Hippocampal formation (tissue), 2 donors: ENCODE data around the gene IL11.

ENCODE experiments used
- DNase-seq, 2 donors: peaks; one replicate each; lab custom pipeline; 2025; lab: John Stamatoyannopoulos, UW

IL11 gene

DNA sequence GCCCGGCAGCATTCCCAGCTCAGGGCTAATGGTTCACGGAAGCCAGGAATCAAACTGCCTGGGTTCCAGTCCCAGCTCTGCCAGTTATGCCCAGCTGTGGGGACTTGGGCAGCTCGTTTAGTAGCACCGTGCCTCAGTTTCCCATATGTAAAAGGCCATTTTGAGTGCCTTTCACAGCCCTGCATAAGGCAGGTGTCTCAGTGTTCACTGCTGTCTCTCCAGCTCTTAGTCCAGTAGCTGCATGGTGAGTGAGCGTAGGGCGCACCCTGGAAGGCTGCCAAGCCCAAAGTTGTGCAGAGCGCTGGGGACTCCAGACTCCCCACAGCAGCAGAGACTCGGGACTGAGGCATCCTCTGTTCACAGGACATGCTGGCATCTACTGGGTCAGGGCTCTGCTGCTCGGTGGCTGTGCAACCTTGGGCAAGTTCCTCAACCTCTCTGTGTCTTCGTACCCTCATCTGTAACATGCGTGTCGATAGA is 21.0 kb upstream of the IL11 start:
- no peak for DNase-seq

DNA sequence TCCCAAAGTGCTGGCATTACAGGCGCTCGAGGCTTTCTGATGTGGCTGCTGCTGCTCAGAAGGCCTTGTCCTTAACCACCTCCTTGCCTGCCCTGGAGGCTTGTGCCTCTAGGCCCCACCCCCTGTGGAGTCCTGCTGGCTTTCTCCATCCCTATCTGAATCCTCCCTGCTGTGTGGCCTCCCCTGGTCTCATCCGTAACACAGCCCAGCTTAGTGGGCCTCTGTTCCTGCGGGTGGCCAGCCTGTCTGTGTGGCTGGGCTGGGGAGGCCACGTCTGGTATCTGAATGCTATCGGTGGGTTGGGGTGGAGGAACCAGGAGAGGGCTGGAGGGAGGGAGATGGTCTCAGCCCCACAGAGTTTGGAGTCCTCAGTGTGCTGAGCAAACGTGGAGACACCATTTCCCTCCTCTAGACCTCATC is 20.2 kb upstream of the IL11 start:
- DNase-seq, result no peak

DNA sequence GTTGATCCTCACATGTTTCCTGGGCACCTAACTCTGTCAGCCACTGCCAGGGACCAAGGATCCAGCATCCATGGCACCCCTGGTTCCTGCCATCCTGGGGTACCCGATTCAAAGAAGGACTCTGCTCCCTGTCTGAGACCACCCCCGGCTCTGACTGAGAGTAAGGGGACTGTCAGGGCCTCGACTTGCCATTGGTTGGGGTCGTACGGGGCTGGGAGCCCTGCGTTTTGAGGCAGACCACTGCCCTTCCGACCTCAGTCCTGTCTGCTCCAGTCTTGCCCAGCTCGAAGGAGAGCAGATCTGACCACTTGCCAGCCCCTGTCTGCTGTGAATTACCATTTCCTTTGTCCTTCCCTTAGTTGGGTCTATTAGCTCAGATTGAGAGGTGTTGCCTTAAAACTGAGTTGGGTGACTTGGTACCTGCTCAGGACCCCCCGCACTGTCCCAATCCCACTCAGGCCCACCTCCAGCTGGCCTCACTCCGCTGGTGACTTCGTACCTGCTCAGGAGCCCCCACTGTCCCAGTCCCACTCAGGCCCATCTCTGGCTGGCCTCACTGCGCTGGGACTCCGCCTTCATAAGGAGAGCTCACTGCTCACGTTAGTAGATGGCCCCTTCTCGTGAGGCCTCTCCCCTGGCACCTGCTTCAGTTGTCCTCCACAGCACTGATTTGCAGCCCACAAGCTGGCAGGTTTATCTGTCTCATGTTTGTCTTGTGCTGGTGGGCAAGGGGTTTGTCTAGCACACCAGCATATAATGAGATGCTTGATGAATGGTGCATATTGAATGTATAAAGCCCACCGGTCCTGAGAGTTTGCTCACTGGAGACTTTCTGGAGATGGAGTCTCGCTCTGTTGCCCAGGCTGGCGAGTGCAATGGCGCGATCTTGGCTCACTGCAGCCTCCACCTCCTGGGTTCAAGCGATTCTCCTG is 19.4 kb upstream of the IL11 start:
- no peak for DNase-seq

DNA sequence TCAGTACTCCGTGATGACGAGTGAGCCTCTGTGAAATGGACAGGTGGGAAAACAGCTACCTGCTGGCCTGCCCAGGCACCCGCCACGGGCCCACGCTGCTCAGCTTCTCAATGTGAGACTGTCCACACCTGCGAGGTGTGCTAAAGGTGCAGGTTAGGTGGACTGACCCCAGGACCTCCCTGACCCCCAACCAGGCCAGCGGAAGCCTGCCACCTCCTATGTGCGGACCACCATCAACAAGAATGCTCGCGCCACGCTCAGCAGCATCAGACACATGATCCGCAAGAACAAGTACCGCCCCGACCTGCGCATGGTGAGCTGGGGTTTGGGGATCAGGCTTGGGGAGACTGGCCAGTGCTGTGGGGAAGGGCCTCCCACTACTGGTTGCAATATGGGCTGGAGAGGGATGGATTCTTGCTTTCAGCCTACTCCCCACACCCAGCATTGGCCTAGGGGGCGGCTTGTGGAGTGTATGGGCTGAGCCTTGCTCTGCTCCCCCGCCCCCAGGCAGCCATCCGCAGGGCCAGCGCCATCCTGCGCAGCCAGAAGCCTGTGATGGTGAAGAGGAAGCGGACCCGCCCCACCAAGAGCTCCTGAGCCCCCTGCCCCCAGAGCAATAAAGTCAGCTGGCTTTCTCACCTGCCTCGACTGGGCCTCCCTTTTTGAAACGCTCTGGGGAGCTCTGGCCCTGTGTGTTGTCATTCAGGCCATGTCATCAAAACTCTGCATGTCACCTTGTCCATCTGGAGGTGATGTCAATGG is 17.7 kb upstream of the IL11 start:
- DNase-seq, result no peak

DNA sequence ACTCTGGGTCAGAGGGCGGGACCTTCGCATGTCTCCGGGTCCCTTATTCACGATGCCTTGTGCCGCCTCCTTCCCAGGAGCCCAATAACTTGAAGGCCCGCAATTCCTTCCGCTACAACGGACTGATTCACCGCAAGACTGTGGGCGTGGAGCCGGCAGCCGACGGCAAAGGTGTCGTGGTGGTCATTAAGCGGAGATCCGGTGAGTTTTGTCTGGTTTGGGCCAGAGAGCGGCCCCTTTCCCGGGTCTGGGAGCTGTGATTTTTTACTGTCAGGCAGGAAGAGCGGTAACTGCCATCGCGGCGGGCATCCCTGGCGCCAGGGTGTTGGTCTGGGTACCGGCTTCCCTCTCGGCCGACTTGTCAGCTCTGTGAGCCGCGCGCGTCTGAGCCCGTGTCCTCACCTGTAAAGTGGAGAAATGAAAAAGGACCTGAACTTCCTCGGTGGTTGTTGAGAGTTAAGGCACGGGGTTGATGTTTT is 16.3 kb upstream of the IL11 start:
- DNase-seq, result no peak

DNA sequence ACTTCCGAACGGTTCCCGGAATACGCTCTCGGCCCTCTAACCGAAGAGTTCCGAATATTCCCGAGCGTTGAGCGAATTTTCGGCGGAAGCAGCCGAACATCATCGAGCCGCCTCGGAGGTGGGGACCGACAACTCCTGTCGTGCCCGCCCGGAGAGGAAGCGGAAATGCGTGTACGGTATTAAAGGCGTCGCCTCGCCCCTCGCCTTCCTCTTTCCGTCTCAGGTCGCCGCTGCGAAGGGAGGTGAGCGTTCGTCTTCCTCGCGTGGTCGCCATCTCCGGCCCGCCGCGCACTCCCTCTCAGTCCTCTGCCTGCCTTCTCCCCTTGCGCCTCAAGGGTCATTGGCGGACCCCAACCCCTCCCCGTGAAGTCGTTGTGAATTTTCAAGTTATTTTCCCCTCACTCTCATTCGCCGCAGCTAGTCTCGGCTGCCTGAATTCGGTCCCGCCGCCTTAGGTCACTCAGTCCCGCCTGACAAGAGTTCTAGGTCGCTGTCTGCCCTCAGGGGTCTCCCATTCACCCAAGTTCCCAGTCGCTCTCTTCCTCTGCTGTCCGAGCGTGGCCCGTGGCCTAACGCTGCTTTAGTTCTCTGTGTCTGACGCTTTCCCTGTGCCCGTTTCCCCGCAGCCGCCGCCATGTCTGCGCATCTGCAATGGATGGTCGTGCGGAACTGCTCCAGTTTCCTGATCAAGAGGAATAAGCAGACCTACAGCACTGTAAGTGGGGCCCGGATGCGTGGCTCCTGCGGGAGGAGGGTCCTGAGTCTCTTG is 15.6 kb upstream of the IL11 start, which contains the start of gene RPL28:
Gene RPL28, plus strand, starts transcription at position 209 of the 769 bp plus-strand sequence. Its CDS starts 426 bp downstream, at position 635.
- peak; percentile 97 for DNase-seq

DNA sequence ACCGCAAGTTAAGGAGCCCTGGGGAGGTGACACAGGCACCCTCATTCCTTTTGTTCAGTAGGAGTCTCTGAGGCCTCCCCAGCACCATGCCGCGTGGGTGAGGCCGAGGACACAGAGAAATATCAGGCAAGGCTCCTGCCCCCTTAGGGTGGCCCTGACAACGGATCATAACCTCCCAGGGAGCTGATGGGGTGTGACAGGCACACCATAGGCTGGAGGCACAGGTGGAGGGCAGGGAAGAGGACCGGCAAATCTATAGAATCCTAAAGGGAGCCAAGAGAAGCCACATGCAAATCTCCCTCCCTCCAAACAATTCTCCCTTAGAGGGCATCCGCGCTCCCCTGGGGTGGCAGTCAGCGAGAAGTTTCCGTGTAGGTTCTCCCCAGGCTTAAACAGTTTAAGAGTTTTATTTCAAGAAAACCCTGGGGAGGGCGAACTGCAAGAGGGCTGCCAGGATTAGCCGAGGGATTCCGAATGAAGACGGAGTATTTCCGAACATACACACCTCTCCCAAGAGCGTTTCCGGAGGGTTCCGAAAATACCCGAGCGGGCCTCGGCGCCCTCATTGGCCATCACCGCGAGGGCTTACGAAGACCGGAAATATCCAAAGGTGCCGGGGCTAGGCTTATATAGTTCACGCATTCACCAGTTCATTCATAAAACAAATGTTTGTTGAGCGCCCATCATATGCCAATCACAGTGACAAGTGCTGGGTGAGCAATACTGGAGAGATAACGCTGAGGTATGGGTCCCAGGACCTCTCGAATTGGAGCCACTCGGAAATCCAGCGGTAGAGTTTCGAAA is 14.9 kb upstream of the IL11 start:
- DNase-seq, result peak; percentile 87 to 89

DNA sequence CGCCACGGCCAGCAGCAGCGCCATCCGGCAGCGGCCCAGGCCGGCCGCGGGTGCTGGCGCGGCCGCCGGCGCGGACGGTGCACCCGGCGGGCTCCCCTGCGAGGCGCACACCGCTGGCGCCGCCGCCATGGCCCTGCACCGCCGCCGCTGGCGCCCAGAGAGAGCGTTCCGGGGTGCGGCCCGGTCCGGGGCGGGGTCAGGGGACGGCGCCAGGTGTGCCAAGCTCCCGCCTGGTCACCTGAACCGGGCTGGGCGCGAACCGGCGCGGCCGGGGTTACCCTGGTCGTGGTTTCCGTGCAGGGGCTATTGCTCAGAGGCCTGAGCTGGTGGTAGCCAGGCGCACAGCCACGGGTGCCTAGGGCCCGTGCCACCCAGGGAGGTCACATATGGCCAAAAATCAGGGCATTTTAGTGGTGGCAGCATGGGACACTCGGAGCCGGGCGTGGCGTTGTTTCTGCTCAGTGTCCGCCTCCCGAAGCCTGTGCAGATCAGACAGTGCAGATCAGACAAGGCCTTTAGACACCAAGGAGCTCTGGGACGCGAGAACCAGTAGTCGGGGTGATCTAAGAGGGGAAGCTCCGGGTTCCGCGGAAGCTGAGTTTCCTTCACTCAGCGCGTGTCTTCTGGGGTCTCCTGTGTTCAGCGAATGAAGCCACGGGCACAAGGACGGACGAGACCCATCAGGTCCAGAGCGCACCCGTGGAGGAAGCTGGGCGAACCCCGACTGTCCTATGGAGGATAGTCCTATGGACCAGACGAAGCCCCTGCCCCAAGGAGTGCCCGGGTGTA is 14.1 kb upstream of the IL11 start, which contains the start of gene TMEM238:
Gene TMEM238, minus strand, starts transcription at position 162 of the 789 bp plus-strand sequence. Its CDS starts 33 bp downstream, at position 129.
- DNase-seq, result peak in 1 of 2 donors; percentile 35

DNA sequence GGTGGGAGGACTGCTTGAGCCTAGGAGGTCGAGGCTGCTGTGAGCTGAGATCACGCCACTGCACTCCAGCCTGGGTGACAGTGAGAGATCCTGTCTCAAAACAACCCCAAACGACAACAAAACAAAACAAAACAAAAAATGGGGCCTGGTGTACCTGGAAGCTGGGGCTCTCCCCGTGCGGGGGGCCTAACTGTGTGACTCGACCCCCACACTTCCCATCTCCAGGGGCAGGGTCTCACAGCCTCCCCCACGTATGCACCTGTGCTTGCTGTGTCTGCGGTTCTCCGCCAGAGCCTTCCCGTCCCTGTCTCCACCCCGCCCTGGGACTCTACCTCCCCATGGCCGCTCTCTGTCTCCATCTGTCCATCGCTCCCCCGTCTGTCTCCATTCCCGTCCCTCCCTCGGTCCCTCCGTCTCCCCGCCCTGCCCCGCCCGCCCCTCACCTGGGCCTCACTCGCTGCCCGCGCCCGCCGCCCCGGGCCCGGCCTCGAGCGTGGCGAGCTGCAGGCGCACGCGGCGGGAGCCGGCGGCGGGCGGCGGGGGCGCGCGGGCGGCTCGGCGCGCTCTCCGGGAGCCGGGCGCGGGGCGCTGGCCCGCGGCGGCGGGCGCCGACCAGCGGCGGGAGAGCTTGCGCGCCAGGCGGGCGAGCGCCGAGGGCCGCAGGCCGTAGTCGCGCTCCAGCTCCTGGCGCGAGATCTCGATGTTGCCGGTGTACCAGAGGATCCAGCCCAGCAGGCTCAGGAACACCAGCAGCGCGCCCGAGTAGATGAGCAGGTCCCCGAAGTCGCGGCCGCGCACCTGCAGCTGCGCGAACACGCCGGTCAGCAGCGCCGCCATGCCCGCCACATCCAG is 13.2 kb upstream of the IL11 start:
- peak; percentile 24 to 33 for DNase-seq

DNA sequence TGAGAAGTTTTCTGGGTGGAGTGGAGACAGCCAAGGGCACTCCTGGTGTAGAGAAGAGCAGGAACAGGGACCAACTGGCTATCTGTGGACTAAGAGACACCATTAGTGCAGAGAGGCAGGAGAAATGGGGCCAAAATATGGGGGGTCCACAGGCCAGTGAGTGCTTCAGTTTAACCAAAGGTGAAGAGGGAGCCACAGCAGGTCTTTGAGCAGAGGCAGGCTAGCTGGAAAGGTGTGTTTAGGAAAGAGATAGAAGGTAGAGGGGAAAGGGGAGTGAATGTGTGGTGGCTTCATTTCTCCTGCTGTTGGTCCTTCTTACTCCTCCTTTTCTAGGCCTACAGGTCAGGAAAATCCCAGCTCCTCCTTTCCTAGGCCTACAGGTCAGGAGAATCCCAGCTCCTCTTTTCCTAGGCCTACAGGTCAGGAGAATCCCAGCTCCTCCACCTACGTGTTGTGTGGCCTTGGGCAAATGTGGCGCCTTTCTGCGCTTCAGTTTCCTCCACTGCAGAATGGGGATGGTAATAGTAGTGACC is 12.3 kb upstream of the IL11 start:
- no peak for DNase-seq

DNA sequence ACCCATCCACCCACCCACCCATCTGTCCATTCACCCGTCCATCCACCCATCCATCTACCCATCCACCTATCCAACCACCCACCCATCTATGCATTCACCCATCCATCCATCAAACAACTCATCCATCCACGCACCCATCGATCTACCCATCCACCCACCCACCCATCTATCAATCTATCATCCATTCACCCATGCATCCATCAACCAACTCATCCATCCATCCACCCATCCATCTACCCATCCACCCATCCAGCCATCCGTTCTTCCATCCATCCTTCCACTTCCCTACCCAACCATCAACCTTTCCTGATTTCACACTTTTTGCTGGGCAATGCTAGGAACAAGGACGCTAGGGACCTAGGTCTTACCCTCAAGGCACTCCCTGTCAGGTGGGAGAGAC is 11.8 kb upstream of the IL11 start:
- DNase-seq, result no peak

DNA sequence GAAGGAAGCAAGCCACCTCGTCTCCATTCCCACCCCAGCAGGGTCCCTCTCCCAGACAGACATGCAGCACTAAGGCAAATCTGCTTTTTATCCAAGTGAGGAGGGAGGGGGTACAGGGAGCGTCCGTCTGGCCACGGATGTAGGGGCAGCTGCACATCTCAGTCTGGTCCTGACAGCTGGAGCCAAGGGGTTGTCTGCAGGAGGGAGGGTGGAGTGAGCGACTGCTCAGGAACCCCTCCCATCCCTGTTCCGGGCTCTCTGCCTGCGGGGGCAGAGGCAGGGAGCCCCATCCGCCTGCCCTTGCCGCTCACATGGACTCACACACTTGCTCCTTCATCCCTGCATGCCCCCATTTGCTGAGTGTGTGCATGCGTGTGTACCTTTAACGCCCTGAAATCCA is 8.9 kb upstream of the IL11 start:
- DNase-seq, result no peak

DNA sequence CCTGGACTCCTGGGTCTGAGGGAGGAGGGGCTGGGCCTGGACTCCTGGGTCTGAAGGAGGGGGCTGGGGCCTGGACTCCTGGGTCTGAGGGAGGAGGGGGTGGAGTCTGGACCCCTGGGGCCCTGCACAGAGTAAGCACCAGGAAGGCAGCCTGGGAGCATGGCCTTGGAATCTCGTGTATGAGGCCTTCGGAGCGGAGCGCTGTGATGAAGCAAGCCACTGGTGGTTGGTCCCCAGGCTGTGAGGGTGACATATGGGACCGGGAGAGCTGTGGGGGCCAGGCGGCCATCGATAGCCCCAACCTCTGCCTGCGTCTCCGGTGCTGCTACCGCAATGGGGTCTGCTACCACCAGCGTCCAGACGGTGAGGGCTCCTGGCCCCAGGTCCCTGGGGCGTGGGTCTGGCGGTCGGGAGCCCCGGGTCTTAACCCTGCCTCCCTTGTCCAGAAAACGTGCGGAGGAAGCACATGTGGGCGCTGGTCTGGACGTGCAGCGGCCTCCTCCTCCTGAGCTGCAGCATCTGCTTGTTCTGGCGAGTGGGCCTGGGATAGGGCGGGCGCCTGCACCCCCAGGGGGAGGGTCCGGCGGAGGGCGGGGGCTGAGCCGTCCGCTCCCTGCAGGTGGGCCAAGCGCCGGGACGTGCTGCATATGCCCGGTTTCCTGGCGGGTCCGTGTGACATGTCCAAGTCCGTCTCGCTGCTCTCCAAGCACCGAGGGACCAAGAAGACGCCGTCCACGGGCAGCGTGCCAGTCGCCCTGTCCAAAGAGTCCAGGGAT is 7.3 kb upstream of the IL11 start:
- no peak for DNase-seq

DNA sequence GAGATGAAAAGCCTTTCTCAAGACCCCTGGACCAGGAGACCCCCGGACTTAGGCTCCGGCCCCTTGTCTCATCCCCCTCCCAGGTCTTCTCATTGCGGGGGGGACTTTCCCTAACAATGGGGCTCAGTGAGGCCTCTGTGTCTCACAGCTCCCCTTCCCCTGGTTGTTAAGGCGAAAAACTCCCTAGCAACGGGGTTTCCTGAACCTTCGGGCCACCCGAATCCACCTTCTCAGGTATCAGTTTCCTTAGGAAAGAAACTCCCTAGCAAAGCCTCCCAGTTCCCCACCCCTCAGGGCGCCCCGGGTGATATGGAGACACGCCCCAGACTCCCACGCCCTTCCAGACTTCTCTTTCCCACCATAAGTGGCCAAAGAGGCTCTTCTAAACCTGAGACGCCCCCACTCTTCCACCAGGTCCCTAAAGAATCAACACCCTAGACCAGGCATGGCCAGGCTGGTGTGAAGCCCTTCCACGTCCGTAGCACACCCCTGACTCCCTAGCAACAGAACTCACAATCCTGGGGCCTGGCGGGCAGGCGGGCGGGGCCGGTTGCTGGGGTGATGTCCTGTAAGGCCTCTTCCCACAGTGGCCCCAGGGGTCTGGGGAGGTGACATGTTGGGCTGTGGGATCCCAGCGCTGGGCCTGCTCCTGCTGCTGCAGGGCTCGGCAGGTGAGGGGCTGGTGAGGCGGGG is 6.1 kb upstream of the IL11 start, which contains the start of gene TMEM190:
Gene TMEM190, plus strand, starts transcription at position 586 of the 693 bp plus-strand sequence. Its CDS starts 28 bp downstream, at position 614.
- DNase-seq, result no peak

DNA sequence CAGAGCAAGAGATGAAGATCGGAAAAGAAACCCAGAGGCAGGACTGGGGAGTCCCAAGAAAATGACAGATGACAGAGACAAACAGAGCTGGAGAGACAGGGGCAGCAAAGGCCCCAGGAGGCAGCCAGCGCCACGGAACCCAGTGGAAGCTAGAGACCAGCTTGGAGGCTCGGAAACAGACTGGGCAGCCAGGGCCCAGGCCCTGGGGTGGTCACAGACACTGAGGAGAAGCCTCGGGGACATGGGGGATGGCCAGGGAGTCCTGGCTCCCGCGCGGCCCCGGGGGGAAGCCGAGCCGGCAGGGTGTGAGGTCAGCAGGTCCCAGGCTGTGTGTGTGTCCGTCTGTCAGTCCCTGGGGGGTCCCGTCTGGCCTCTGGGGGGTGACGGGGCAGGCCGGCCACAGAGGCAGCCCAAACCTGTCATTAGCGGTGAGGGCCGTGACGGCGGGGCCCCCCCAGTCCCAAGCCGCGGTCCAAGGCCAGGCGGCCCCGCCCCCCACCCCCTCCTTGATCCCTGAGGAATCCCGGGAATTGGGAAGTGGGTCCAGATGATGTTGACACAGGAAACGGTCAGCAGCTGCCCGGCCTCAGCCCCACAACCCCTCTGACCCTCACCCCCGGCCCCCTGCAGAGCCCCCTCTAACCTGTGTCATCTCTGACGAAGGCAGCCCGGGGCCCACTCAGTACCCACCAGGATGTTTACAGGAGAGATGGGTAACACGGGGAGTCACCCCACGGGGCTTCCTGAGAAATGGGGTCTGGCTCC is 3.9 kb upstream of the IL11 start:
- no peak for DNase-seq

DNA sequence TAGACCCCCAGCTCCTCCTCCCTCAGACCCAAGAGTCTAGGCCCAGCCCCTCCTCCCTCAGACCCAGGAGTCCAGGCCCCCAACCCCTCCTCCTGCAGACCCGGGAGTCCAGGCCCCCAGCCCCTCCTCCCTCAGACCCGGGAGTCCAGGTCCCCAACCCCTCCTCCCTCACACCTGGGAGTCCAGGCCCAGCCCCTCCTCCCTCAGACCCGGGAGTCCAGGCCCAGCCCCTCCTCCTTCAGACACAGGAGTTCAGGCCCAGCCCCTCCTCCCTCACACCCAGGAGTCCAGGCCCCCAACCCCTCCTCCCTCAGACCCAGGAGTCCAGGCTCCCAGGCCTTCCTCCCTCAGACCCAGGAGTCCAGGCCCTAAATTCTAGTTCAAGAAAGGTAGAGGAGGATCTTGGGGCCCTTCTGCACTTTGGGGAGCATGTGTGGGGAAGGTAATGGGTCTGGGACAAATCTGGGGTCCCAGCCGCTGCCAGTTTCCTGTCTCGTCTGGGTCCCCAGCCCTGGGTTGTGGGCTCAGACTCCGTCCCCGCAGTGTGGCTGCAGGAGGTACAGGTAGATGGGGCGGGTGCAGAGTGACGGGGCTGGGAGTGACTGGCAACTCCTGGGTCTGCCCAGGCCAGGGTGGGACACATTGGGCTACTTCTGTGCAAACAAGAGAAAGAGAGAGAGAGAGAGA is 3.2 kb upstream of the IL11 start:
- no peak for DNase-seq
